Endothelial cell of umbilical vein (primary cell): ENCODE results near the gene RAD51B. TPM values are rescaled to one million over a fixed set of nuclear protein-coding genes. Genes with fewer than 3 reads are reported as not detected.

ENCODE experiments used
- BruUV-seq: library from RNA; stranded (reverse); fragments of 400-500 nt; replicated peaks from 2 replicates; lab custom pipeline; 2021; lab: Mats Ljungman, UMichigan
- CTCF ChIA-PET: fragments of 300-600, 350-600 bp; sonication (Branson Sonifier 250); formaldehyde crosslinking; loops from one replicate; lab custom pipeline; 2021; ENCODE audit warnings: antibody characterized with exemption, inconsistent platforms; lab: Charles Lee
- POLR2A ChIA-PET: fragments of 300-600, 350-600 bp; sonication (Branson Sonifier 250); formaldehyde crosslinking; loops from one replicate; lab custom pipeline; 2021; ENCODE audit warnings: antibody characterized with exemption, inconsistent platforms; lab: Charles Lee
- DNase-seq: peaks from one replicate; pipeline ENCODE4 v3.0.0-alpha.2; 2011; ENCODE audit warnings: low read depth, low spot score
- FAIRE-seq: peaks from 2 replicates; lab custom pipeline; 2011; peaks lifted over from hg19 to GRCh38; lab: Jason Lieb, UNC
- H2AFZ ChIP-seq: 2 replicates; pipeline ENCODE4 v1.6.0; 2012; ENCODE audit warnings: low read depth, low read length, control low read depth, inconsistent platforms
- H3K27ac ChIP-seq: 2 replicates; pipeline ENCODE4 v1.5.1; 2011; ENCODE audit warnings: low read depth, mild to moderate bottlenecking, control low read depth, low read length, moderate library complexity; ENCODE audit not compliant: insufficient read depth
- H3K27me3 ChIP-seq, 2 experiments: 2 replicates each; pipeline versions ENCODE4 v1.6.0 to v1.6.1; 2011; ENCODE audit warnings: low read length in 2 of 2, mixed read lengths in 1 of 2; ENCODE audit not compliant: control insufficient read depth in 2 of 2, insufficient read depth in 2 of 2
- H3K36me3 ChIP-seq, 2 experiments: 2 replicates in 1 of 2; 3 replicates in 1 of 2; pipeline ENCODE4 v1.5.1; 2011; ENCODE audit warnings: low read length in 2 of 2, mild to moderate bottlenecking in 1 of 2, moderate library complexity in 1 of 2; ENCODE audit not compliant: control insufficient read depth in 2 of 2, insufficient read depth in 2 of 2; ENCODE audit errors: extremely low read depth in 1 of 2
- H3K4me1 ChIP-seq: 3 replicates; pipeline ENCODE4 v1.5.1; 2011; ENCODE audit warnings: mild to moderate bottlenecking, low read length; ENCODE audit not compliant: control insufficient read depth, insufficient read depth; ENCODE audit errors: extremely low read depth
- H3K4me2 ChIP-seq: 2 replicates; pipeline ENCODE4 v1.6.1; 2011; ENCODE audit warnings: low read length, control low read depth, mixed read lengths; ENCODE audit not compliant: insufficient read depth
- H3K4me3 ChIP-seq, 3 experiments: fragments of 200-600 bp in 1 of 3; sonication (generic), shearing (Covaris generic) in 1 of 3; replicated peaks in 1 of 3; 2 replicates each; pipeline ENCODE4 v1.5.1; 2011 to 2016; ENCODE audit warnings: control low read depth in 3 of 3, low read length in 3 of 3, mild to moderate bottlenecking in 2 of 3, inconsistent platforms in 1 of 3, low read depth in 1 of 3, moderate library complexity in 1 of 3; ENCODE audit not compliant: insufficient read depth in 1 of 3
- H3K79me2 ChIP-seq: 2 replicates; pipeline ENCODE4 v1.6.0; 2012; ENCODE audit warnings: low read length, inconsistent platforms; ENCODE audit not compliant: control insufficient read depth, insufficient read depth
- H3K9ac ChIP-seq: replicated peaks from 2 replicates; pipeline ENCODE3; 2011; ENCODE audit warnings: low read length, control low read depth; ENCODE audit not compliant: insufficient read depth; ENCODE audit errors: extremely low read depth
- H3K9me1 ChIP-seq: replicated peaks from 3 replicates; pipeline ENCODE4 v1.6.0; 2011; ENCODE audit warnings: mild to moderate bottlenecking, low read length; ENCODE audit not compliant: control insufficient read depth, insufficient read depth; ENCODE audit errors: extremely low read depth
- H3K9me3 ChIP-seq: replicated peaks from 2 replicates; pipeline ENCODE4 v1.5.1; 2012; ENCODE audit warnings: low read length, inconsistent platforms; ENCODE audit not compliant: control insufficient read depth, insufficient read depth
- H4K20me1 ChIP-seq: replicated peaks from 2 replicates; pipeline ENCODE3; 2011; ENCODE audit warnings: mild to moderate bottlenecking, low read length; ENCODE audit not compliant: control insufficient read depth, insufficient read depth; ENCODE audit errors: extremely low read depth
- CTCF ChIP-seq, 2 donors: IDR thresholded peaks; 1 replicate in 1 of 2; 2 replicates in 1 of 2; pipeline ENCODE4 v1.5.1; 2011; ENCODE audit warnings: low read length in 2 of 2, mild to moderate bottlenecking in 2 of 2, moderate library complexity in 2 of 2, control low read depth in 1 of 2, inconsistent platforms in 1 of 2, low read depth in 1 of 2; ENCODE audit not compliant: insufficient read depth in 1 of 2; ENCODE audit errors: extremely low read depth in 1 of 2
- EZH2 ChIP-seq: IDR thresholded peaks from 2 replicates; pipeline ENCODE4 v1.6.1; 2012; ENCODE audit warnings: borderline replicate concordance, low read depth, mild to moderate bottlenecking, moderate library complexity, low read length, inconsistent platforms; ENCODE audit not compliant: severe bottlenecking
- FOS ChIP-seq: IDR thresholded peaks from 2 replicates; pipeline ENCODE4 v1.6.1; 2011; ENCODE audit warnings: mild to moderate bottlenecking, low read length, moderate library complexity, borderline replicate concordance; ENCODE audit not compliant: insufficient read depth
- GATA2 ChIP-seq: IDR thresholded peaks from 2 replicates; pipeline ENCODE4 v1.7.0; 2011; ENCODE audit warnings: low read depth, mild to moderate bottlenecking, moderate library complexity, mixed read lengths, low read length; ENCODE audit not compliant: insufficient read length, insufficient read depth
- JUN ChIP-seq: IDR thresholded peaks from 2 replicates; pipeline ENCODE4 v1.6.1; 2011; ENCODE audit warnings: borderline replicate concordance, low read depth; ENCODE audit not compliant: insufficient read length, insufficient read depth
- MAX ChIP-seq: IDR thresholded peaks from 2 replicates; pipeline ENCODE4 v1.6.1; 2011; ENCODE audit not compliant: insufficient read depth, insufficient read length
- MYC ChIP-seq: IDR thresholded peaks from one replicate; pipeline ENCODE4 v1.6.1; 2011; ENCODE audit warnings: mild to moderate bottlenecking, low read depth, low read length
- POLR2A ChIP-seq: IDR thresholded peaks from 2 replicates; pipeline ENCODE4 v1.6.1; 2012; ENCODE audit warnings: low read depth, mild to moderate bottlenecking, control low read depth, low read length
- POLR2AphosphoS5 ChIP-seq: IDR thresholded peaks from 2 replicates; pipeline ENCODE4 v1.6.1; 2012; ENCODE audit warnings: low read depth, mild to moderate bottlenecking, control low read depth, low read length, moderate library complexity; ENCODE audit not compliant: insufficient read depth
- dilution Hi-C: fragments of 300-500 bp; cut with MboI; formaldehyde crosslinking; loops from one replicate; pipeline ENCODE4 v1.15.0; 2019; ENCODE audit warnings: low sequenced_read_pairs; ENCODE audit not compliant: extremely low pct_ligation_motif_present
- intact Hi-C: fragments of 100-400 bp; cut with micrococcal nuclease; formaldehyde crosslinking; loops from one replicate; pipeline ENCODE4 v1.10.0; 2022
- polyA plus RNA-seq, 4 experiments: library from polyadenylated mRNA; depleted of rRNA in 3 of 4; stranded (reverse) in 3 of 4; unstranded in 1 of 4; fragments of >200 nt; gene quantifications; 2 replicates each; pipeline versions ENCODE4 v1.2.1 to v1.2.3, GENCODE V29; 2011 to 2012; ENCODE audit warnings: missing spikeins in 1 of 4
- total RNA-seq: library from RNA; stranded (reverse); gene quantifications from 2 replicates; pipeline ENCODE4 v1.2.3, GENCODE V29; 2021

The RAD51B gene
- total and polyA plus RNA-seq, 2 donors (not counting 3 experiments of a cell fraction or from before 2014, with no cell fraction given), result 3.9 to 19.0 TPM

GRCh38 chr14:68212361-68212760 lies 392.8 kb downstream of the RAD51B start:
- TF ChIP-seq JUN, result no peak
- no peak for TF ChIP-seq POLR2A
- no peak for TF ChIP-seq EZH2
- TF ChIP-seq CTCF (IDR thresholded peaks at IDR 0.05; ENCODE audit: extremely low read depth in 1 of 2, insufficient read depth in 1 of 2, low read depth in 1 of 2, low read length in 2 of 2), result no peak
- no peak for TF ChIP-seq MYC
- no peak for TF ChIP-seq MAX
- TF ChIP-seq GATA2, result no peak
- TF ChIP-seq FOS, result no peak
- no peak for TF ChIP-seq POLR2AphosphoS5
- dilution Hi-C loops, result no loop called here
- CTCF ChIA-PET, result interaction anchor here (0.8 to 1.7 kb wide), 3 partner anchors 12 to 35 kb away, joined by 3 to 5 read pairs (median 4); no protein-coding TSS in a partner anchor
- Histone ChIP-seq H3K9me3 (no peaks in the 10 kb centered on the region), H3K27me3 (no peaks in the 10 kb centered on the region), H3K9ac (no peak overlapping the region), H3K4me2 (no peak overlapping the region), H4K20me1 (no peaks in the 10 kb centered on the region), H3K4me1 (peaks cover 9% of the 10 kb centered on the region), H3K4me3 (no peak overlapping the region), H3K79me2 (no peaks in the 10 kb centered on the region), H2AFZ (no peak overlapping the region), H3K36me3 (no peaks in the 10 kb centered on the region), H3K9me1 (no peaks in the 10 kb centered on the region), H3K27ac (no peak overlapping the region)
- no TSS peak for BruUV-seq
- no peak for DNase-seq
- POLR2A ChIA-PET, result interaction anchor here (0.6 kb wide), 1 partner anchor 578 kb away, joined by 3 read pairs; no protein-coding TSS in a partner anchor
- no peak for FAIRE-seq
- intact Hi-C loops, result no loop called here
